HFF-Myc (cell line): ENCODE results near the gene DRD3.

Experiments
- DNase-seq: peaks from one replicate; pipeline ENCODE4 v3.0.0-alpha.2; 2011; ENCODE audit warnings: low read depth; ENCODE audit errors: extremely low read depth
- H3K4me3 ChIP-seq: replicated peaks from 2 replicates; pipeline ENCODE4 v1.5.1; 2011; ENCODE audit warnings: low read depth, mild to moderate bottlenecking, control low read depth, low read length
- CTCF ChIP-seq: IDR thresholded peaks from 2 replicates; pipeline ENCODE4 v1.5.1; 2012; ENCODE audit warnings: mild to moderate bottlenecking, low read depth, low read length, control low read depth; ENCODE audit errors: missing control alignments

DRD3 gene

GRCh38 chr3:114213627-114214541 lies 35.0 kb upstream of the DRD3 start:
- TF ChIP-seq CTCF = no peak
- peak; percentile 61 for DNase-seq
- peak overlapping the region; percentile 23 for H3K4me3 ChIP-seq

GRCh38 chr3:114213292-114213626 lies 34.4 kb upstream of the DRD3 start:
- DNase-seq = no peak
- H3K4me3 ChIP-seq = no peak overlapping the region
- no peak for TF ChIP-seq CTCF

GRCh38 chr3:114212646-114213045 lies 33.8 kb upstream of the DRD3 start:
- H3K4me3 ChIP-seq = no peak overlapping the region
- TF ChIP-seq CTCF = no peak
- no peak for DNase-seq

- no peak for DNase-seq
- no peak for TF ChIP-seq CTCF
- H3K4me3 ChIP-seq = no peak overlapping the region
These were observed 28.9 kb upstream of the DRD3 start for GRCh38 chr3:114207768-114208167.

GRCh38 chr3:114206342-114206741 lies 27.5 kb upstream of the DRD3 start:
- no peak for DNase-seq
- no peak for TF ChIP-seq CTCF
- no peak overlapping the region for H3K4me3 ChIP-seq

GRCh38 chr3:114205541-114205940 lies 26.7 kb upstream of the DRD3 start:
- DNase-seq = no peak
- TF ChIP-seq CTCF = no peak
- no peak overlapping the region for H3K4me3 ChIP-seq
